Fibroblast of lung (primary cell): Measurements from ENCODE around the gene ZNF253. TPM values are rescaled to one million over a fixed set of nuclear protein-coding genes. Genes with fewer than 3 reads are reported as not detected.

Experiments
- DNase-seq, 2 donors: peaks; one replicate each; pipeline versions ENCODE4 v3.0.0 to v3.0.0-alpha.2; 2010; ENCODE audit warnings: low read depth in 2 of 2
- H2AFZ ChIP-seq: 2 replicates; pipeline ENCODE4 v1.5.1; 2012; ENCODE audit warnings: low read length, control low read depth, inconsistent platforms
- H3K27ac ChIP-seq: 2 replicates; pipeline ENCODE4 v1.5.1; 2011; ENCODE audit warnings: low read length, control low read depth; ENCODE audit not compliant: insufficient read depth
- H3K27me3 ChIP-seq: 2 replicates; pipeline ENCODE4 v1.5.1; 2011; ENCODE audit warnings: mild to moderate bottlenecking, low read length; ENCODE audit not compliant: control insufficient read depth, insufficient read depth
- H3K36me3 ChIP-seq: 2 replicates; pipeline ENCODE4 v1.5.1; 2011; ENCODE audit warnings: low read length; ENCODE audit not compliant: control insufficient read depth, insufficient read depth
- H3K4me1 ChIP-seq: 2 replicates; pipeline ENCODE4 v1.5.1; 2011; ENCODE audit warnings: low read length; ENCODE audit not compliant: control insufficient read depth, insufficient read depth; ENCODE audit errors: extremely low read depth
- H3K4me2 ChIP-seq: 2 replicates; pipeline ENCODE4 v1.5.1; 2011; ENCODE audit warnings: low read length, control low read depth; ENCODE audit not compliant: insufficient read depth; ENCODE audit errors: extremely low read depth
- H3K4me3 ChIP-seq, 4 experiments: fragments of 200-600 bp in 1 of 4; sonication (generic) in 1 of 4; replicated peaks in 1 of 4; 2 replicates each; pipeline ENCODE4 v1.5.1; 2011 to 2016; ENCODE audit warnings: low read length in 4 of 4, low read depth in 3 of 4, mild to moderate bottlenecking in 3 of 4, control low read depth in 2 of 4, inconsistent platforms in 1 of 4, mixed read lengths in 1 of 4; ENCODE audit not compliant: insufficient read depth in 1 of 4; ENCODE audit errors: control extremely low read depth in 1 of 4
- H3K79me2 ChIP-seq: 2 replicates; pipeline ENCODE4 v1.5.1; 2012; ENCODE audit warnings: mild to moderate bottlenecking, low read length, inconsistent platforms; ENCODE audit not compliant: control insufficient read depth, insufficient read depth
- H3K9ac ChIP-seq: 2 replicates; pipeline ENCODE4 v1.5.1; 2011; ENCODE audit warnings: mild to moderate bottlenecking, low read length, control low read depth; ENCODE audit not compliant: insufficient read depth
- H3K9me3 ChIP-seq: 2 replicates; pipeline ENCODE4 v1.5.1; 2012; ENCODE audit warnings: low read depth, low read length; ENCODE audit not compliant: control insufficient read depth, insufficient read depth
- H4K20me1 ChIP-seq: 2 replicates; pipeline ENCODE4 v1.5.1; 2011; ENCODE audit warnings: low read length; ENCODE audit not compliant: control insufficient read depth, insufficient read depth; ENCODE audit errors: extremely low read depth
- CTCF ChIP-seq, 2 donors: IDR thresholded peaks in 1 of 2; conservative IDR thresholded peaks in 1 of 2; 1 replicate in 1 of 2; 2 replicates in 1 of 2; pipeline ENCODE4 v1.5.1; 2011 to 2012; ENCODE audit warnings: low read length in 2 of 2, control low read depth in 1 of 2, inconsistent platforms in 1 of 2, low read depth in 1 of 2, mild to moderate bottlenecking in 1 of 2
- EZH2 ChIP-seq: IDR thresholded peaks from 2 replicates; pipeline ENCODE4 v1.5.1; 2012; ENCODE audit warnings: low read length, control low read depth, mild to moderate bottlenecking; ENCODE audit errors: missing control alignments
- polyA minus RNA-seq: library from RNA; depleted of rRNA, polyadenylated mRNA; stranded (reverse); fragments of >200 nt; gene quantifications from 2 replicates; pipeline ENCODE4 v1.2.3, GENCODE V29; 2011; ENCODE audit warnings: low replicate concordance
- polyA plus RNA-seq, 2 donors: library from polyadenylated mRNA; depleted of rRNA in 1 of 2; stranded (reverse) in 1 of 2; unstranded in 1 of 2; fragments of >200 nt; gene quantifications; 2 replicates each; pipeline ENCODE4 v1.2.1, GENCODE V29; 2011 to 2012; ENCODE audit warnings: missing spikeins in 1 of 2
- total RNA-seq: library from RNA; depleted of rRNA; stranded (reverse); fragments of >200 nt; gene quantifications from 2 replicates; pipeline ENCODE4 v1.2.1, GENCODE V29; 2014

The ZNF253 gene
- total RNA-seq = 3.3 and 5.6 TPM in 2 replicates
- 3.2 and 3.4 TPM in 2 replicates for polyA plus RNA-seq
- polyA plus RNA-seq (2012) = 1.8 and 2.1 TPM in 2 replicates
- polyA minus RNA-seq = 0.59 and 0.82 TPM in 2 replicates

GRCh38 chr19:19865750-19866610, at the start of gene ZNF253:
ZNF253 (plus strand) TSS chr19:19865882; CDS start chr19:19865997, 115 bp downstream.
- Histone ChIP-seq H3K27me3 (no peaks in the 10 kb centered on the region), H3K4me2 (peak within 1 kb of the TSS; percentile 92), H3K4me3 (peak within 1 kb of the TSS; percentile 82 to 92 (median 87)), H3K36me3 (no peaks in the 10 kb centered on the region), H2AFZ (peak within 1 kb of the TSS; percentile 100), H3K4me1 (no peaks in the 10 kb centered on the region), H3K9ac (peak within 1 kb of the TSS; percentile 79), H3K79me2 (peaks cover 8% of the 10 kb centered on the region), H3K27ac (peak within 1 kb of the TSS; percentile 91), H3K9me3 (no peaks in the 10 kb centered on the region), H4K20me1 (no peaks in the 10 kb centered on the region)
- DNase-seq = peak; percentile 93 to 95
- TF ChIP-seq EZH2 = no peak
- no peak for TF ChIP-seq CTCF (conservative IDR thresholded peaks at IDR 0.05 in 1 of 2, IDR thresholded peaks at IDR 0.05 in 1 of 2; ENCODE audit: low read depth in 1 of 2, low read length in 2 of 2)

GRCh38 chr19:19816679-19817078, 49.0 kb upstream of the ZNF253 start:
- no peak overlapping the region for H3K4me2 ChIP-seq
- H3K9me3 ChIP-seq = no peaks in the 10 kb centered on the region
- TF ChIP-seq CTCF (conservative IDR thresholded peaks at IDR 0.05 in 1 of 2, IDR thresholded peaks at IDR 0.05 in 1 of 2; ENCODE audit: low read depth in 1 of 2, low read length in 2 of 2) (no peak), EZH2 (no peak)
- H3K36me3 ChIP-seq = peaks cover 1% of the 10 kb centered on the region
- H4K20me1 ChIP-seq = no peaks in the 10 kb centered on the region
- H3K4me3 ChIP-seq = no peak overlapping the region
- H3K9ac ChIP-seq = no peak overlapping the region
- H2AFZ ChIP-seq = no peak overlapping the region
- no peak overlapping the region for H3K27ac ChIP-seq
- H3K79me2 ChIP-seq = peaks cover 15% of the 10 kb centered on the region
- no peaks in the 10 kb centered on the region for H3K4me1 ChIP-seq
- DNase-seq = no peak
- no peaks in the 10 kb centered on the region for H3K27me3 ChIP-seq

- no peaks in the 10 kb centered on the region for H3K9me3 ChIP-seq
- no peaks in the 10 kb centered on the region for H3K4me1 ChIP-seq
- no peak overlapping the region for H3K4me2 ChIP-seq
- no peak overlapping the region for H2AFZ ChIP-seq
- H3K27me3 ChIP-seq = no peaks in the 10 kb centered on the region
- H3K36me3 ChIP-seq = peaks cover 1% of the 10 kb centered on the region
- TF ChIP-seq CTCF (conservative IDR thresholded peaks at IDR 0.05 in 1 of 2, IDR thresholded peaks at IDR 0.05 in 1 of 2; ENCODE audit: low read depth in 1 of 2, low read length in 2 of 2) (no peak), EZH2 (no peak)
- peaks cover 15% of the 10 kb centered on the region for H3K79me2 ChIP-seq
- no peak overlapping the region for H3K9ac ChIP-seq
- DNase-seq = no peak
- H3K27ac ChIP-seq = no peak overlapping the region
- H3K4me3 ChIP-seq = no peak overlapping the region
- H4K20me1 ChIP-seq = no peaks in the 10 kb centered on the region
Observed at GRCh38 chr19:19817357-19817756, 48.3 kb upstream of the ZNF253 start.
